Stimulated activated CD8-positive, alpha-beta memory T cell treated with anti-CD3 and anti-CD28 coated beads, Interleukin-12 subunit alpha, Interleukin-12 subunit beta, amount 100 ng/mL, for 24 hours (primary cell): ENCODE results near the gene CCDC51.

Source experiments
- DNase-seq: peaks from one replicate; pipeline ENCODE4 v3.0.0-alpha.2; 2020; ENCODE audit errors: extremely low read depth

The CCDC51 gene

DNA sequence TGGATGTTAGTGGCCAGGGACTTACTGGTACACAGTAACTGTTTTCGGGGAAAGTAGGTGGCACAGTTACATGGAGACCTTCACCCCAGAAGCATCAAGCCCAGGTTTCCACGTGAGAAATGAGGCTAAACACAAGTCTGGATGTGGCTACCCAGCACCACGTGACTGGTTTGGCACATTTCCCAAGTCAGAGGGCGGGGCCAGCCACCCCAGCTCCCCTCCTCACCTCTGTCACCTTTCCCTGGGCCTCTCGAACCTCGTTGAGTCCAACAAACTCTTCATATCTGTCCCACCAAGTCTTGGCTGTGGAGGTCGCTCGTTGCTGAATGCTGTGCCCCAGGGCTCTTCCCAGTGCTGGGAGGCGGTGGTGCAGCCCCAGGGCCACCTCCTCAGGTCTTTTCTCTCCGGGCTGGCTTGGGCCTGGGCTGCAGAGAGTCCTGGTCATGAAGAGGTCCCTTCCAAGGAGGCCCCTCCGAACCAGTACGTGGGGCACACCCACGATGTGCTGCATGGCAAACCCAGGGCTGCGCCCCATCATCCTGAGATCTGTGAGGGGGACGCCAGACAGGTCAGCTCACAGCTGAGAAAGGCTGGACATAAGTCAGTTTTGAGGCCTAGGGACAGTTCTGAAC, 5.2 kb downstream of the CCDC51 start:
- no peak for DNase-seq

DNA sequence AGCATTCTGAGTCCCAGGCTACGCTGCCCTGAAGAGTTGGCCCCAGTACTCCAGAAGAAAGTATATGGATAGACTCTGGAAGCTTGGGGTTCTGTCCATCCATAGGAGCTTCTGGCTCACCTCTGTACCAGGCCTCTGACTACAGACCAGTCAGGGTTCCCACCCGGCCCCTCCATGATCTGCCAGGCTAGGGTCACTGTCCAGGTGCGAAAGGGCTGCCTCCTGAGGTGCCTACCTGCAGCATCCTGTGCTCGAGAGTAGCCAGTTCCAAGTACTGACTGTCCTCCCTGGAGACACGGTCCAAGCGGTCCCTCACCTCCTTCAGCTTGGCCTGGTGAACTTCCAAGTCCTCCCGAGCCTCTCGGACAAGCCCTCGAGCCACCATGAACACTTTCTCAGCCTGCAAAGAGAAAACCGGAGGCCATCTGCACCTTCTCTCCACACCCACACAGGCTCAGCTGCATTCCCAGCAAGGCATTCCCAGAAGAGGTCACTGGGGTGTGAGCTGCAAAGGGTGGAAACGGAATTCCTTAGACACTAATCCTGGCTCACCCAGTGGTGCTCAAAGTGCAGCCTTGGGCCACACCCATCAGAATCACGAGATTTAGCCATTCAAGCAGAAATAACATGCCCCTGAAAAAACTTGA, 6.3 kb downstream of the CCDC51 start:
- no peak for DNase-seq

DNA sequence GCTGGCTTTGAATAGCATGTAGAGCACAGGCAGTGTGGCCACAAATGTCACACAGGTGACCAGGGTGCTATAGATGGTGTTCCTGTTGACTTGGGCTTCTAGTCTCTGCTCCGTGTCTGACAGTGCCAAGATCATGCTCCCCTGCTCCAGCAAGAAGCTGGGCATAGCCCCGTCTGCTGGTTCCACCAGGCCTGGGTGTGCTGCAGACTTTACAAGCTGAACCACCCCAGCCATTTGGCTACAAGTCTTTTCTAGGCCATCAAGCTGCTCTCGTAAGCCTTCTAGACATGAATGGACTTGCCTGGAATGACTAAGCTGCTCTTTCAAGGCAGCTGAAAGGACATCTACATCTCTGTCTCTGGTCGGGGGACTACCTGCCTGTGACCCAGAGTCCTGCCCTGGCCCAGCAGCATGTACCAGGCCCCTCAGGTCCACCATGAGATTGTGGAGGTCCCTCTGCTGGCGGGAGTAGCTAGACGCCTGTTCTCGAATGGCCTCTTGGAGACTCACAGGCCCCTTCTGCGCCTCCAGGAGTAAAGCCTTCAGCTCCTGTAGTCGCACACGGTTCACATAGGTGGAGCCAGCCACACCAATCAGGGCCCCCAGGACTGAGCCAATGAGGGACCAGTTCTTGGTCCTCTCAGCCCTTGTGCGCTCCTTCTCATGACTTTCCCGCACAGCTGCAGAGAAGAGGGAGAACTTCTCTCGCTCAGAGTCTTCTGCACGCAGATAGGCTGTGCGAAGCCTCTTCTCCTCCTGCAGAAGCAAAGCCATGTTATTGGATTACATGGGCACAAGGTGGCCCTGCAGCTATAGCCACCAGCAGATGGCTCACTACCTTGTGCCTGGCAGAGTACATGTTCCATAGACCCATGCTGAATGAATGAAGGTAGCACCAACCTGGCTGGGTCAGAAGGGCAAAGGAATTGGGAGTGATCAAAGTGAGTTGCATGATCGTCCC, 7.2 kb downstream of the CCDC51 start:
- no peak for DNase-seq

DNA sequence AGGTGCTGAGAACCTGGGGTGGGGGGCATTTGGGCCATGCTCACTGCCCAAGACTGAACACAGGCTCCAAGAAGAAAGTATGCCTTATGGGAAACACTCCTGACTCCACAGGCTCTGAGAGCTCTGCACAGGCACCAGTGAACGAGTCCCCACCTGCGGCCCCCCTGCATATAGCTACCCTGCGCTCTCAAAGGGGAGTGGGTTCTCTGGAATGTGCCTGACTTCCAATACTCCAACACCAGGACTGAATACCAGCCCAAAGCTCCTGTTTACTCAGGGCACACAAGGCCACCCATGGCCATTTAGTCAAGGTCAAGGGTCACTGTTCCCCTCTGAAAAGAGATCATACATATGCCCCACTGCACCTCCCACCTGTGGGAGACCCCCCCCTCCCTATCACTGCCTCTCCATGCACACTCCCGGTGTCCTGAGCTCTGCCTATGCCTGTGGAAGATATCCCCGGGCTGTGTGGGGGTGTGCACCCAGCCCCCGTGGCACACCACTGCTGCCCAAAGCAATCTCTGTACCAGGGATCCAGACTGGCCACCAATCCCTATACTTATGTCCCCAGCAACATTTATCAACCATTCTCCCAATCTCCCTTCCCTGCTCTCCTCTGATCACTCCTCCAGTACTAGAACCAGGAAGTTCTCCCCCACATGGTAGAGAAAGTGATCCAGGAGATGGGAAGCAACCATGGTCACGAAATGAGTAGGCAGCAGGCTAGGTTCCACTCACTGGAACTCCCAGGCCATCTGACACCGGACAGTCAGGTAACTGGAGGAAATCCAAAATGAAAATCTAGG, 8.5 kb downstream of the CCDC51 start:
- DNase-seq, result no peak

DNA sequence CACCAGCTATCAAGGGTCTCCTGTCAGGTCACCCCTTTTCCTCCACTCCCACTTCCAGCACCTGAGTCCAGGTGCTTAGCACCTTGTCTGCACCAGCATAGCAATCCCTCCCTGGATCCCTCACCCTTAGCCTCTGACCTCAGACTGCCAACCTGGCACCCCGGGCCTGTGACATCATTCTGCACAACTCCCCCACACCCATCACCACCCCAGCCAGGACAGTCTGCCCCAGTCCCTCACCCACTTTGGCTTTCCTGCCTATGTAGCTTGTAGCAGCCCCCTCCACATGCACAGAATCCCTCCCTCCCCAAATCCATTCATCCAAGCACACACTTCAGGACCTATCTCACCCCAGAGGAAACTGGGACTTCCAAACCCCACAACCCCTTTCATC, 9.2 kb downstream of the CCDC51 start:
- no peak for DNase-seq

DNA sequence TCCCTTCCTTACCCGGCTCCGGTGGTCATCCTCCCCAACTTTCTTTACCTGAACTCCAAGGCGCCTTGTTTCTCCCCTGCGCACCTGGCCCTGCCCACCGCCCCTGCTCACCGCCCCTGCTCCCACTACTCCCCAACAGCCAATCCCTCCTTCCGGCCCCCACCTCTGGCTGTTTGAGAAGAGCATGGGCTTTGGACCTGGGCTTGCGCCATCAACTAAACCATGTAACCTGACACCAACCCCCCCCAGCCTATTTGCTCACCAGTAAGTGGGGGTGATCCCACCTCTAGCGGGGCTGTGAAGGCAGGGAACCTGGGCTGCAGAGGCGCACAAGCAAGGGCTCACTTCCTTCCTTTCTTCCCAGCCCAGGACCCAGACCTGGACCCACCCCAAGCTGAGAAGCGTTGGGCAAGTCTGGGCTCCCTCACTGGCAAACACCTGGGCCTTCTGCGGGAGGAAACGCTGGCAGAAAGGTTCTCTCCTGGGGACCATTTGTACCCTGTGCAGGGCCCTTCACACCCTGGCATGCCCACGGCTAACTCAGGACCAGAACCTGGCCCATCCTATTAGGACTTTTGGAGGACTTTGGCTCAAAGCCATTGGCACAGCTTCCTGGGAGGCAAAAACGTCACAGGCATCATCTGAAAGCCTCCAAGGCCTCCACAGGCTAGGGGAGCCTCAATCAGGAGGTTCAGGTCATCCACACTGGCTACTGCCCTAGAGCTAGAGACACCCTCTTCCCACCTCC, 9.8 kb downstream of the CCDC51 start, which contains the start of gene PLXNB1:
Gene PLXNB1 (minus strand): TSS at position 127 of the 748 bp plus-strand sequence. CDS start 5,475 bp downstream, outside the sequence.
- DNase-seq, result no peak

DNA sequence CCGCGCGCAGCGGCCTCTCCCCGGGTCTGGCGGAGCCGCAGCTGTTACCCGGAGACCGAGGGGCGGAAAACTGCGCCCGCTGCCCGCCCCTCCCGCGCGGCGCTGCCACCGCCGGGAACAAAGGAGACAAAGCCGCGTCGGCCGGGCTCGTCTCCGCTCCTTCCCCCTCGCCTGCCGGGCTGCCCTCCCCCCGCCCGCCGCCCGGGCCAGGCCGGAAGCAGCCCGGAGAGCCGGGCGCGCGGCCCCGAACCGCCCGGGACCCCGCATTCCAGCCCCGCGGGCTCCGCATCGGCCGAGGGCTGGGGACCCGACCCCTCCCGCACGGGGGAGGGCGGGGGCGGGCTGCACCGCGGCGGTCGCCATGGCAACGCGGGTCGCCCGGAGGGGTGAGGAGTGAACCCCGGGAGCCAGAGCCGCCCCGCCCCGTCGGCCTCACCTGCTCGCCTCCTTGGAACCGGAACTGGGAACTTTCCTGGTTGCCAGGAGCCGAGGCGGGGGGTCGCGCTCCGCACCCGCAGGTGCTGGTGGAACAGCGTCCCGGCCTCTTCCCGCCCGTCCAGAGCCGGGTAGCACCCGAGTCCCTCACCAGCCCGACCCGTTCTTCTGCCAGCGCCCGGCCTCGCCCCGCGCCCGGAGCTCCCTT, 10.5 kb downstream of the CCDC51 start:
- no peak for DNase-seq

DNA sequence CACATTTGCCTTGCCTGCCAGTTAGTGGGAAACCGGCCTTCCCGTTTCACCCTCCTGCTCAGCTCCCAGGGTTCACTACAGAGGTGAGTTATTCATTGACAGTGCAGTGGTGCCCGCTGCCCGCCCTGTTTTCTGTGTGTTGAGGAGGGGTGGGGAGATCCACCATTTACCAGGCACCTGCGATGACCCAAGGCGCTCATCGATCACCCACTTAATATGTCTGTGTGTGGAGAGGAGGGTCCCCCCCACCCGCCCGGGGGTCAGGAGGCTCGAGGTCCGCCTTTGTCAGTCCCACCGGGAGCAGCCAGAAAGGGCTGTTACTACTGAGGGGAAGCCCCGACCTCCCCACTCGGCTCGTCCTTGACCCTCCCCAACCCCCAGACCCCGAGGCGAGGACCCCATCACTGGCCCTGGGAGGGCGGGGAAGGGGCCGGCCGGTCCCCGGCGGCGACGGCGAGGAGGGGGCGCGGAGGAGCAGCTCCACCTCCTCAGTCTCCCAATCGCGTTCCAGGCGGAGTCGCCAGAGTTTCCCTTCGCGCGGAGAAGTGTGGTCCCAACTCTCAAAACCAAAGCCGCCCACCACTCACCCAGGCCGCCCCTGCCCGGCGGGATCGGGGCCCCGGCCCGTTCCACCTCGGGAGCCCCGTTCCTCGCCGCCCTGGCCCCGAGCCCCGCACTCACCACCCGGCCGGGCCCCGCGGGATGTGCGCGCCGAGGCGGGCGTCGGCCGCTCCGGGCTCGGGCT, 11.2 kb downstream of the CCDC51 start:
- no peak for DNase-seq

DNA sequence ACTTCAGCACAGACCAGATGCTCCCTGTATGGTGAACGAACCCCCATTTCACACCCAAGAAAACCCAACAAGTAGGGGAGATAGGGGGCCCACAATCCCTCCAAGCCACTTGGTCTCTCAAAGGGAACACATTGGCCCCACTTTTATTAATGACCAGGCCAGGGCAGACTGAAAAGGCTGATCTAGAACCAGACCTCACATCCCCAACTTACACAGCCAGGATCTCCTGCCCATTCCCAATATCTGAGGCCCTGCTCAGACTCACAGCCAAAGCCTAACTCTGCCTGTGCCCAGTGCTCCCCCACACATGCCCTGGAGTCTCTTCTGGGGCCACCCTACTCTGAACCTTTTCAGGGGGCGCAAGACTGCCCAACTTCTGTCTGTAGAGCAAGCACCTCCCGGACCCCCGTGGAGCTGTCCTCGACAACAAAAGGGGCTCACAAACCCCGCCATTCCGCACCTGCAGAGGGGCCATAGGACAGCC, 11.8 kb downstream of the CCDC51 start:
- DNase-seq, result no peak

DNA sequence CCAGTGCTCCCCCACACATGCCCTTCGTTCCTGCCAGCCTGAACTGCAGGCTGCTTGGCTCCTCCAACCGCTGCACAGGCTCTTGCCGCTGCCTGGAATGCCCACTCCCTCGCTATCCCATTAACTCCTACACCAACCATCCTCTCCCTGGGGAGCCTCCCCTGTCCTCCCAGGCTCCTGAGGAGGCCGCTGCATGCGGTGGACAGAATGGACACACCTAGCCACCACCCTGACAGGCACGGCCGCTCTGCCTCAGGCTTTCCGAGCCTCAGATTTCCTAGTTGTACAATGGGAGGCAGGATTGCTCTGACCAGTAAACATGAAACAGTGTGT, 12.3 kb downstream of the CCDC51 start:
- DNase-seq, result no peak

DNA sequence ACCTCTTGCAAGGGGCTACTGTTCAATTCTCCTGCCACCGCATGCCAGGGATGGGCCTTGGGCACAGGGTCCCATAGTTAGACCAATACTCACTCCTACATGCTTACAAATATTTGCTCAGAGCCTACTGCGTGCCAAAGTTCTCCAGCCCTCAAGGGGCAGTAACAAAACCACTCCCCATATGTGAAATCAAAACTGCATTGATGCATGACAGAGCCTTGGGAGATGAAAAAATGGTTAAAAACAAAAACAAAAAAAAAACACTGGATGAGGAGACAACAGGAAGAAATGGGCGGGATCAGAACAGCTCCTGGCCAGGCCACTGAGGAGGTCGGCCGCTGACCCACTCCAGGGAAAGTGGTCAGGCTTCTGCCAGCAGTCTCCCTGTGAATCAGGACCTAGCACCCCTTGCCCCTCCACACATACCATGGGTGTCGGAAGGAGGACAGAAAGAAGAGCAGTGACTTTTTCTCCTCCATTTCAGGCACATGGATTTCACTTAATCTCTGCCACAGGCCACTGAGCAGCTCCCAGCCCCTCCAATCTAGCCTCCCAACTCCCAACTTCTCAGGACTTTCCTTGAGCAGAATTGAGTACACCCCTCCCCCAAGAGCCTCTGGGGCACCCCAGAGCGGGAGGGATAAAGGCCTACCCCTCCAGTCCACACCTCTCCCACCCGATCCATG, 12.8 kb downstream of the CCDC51 start:
- DNase-seq, result no peak

DNA sequence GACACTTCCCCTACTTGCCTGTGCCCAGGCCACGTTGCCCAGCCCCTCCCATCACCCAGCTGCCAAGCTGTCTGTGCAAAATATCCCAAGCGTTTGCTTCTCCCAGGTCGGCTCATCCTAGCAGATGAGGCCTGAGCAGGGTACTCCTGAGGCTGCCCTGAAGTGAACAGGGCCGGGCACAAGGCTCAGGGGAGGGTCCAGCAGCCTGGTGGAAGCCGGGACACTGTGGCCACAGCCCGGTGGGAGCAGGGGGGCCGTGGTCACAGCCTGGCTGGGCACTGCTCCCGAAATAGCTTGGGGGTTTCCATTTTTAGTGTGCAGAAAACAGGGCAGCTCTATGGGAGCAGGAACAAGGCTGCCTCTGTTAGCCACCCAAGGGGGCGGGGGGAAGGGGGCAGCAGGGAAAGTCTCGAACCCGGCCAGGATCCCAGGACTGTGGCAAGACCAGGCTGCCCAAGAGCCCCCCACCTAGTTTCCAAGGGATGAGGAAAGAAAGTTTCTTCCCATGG, 13.5 kb downstream of the CCDC51 start:
- DNase-seq, result no peak

DNA sequence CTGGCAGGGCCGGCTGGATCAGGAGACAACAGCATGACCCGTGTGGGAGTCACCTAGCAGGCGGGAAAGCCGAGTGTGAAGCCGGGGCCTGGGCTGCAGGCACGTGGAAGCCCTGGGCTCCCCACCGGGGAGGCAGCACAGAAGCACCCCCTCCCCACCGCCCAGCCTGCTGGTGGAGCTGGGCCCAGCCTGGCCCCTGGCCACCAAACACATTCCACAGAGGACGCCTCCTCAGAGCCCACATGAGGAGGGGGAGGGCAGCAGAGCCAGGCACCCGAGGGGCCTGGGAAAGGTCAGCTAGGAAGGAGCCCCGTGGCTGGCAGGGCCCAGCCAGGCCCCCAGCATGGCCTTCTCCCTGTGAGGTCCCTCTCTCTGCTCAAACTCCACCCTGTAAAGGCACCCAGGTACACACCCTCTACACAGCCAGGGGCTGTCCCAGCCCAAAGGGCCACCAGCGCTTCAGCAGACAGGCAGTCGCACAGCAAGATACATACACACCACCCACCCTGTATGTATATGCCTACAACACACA, 14.6 kb downstream of the CCDC51 start:
- DNase-seq, result no peak

DNA sequence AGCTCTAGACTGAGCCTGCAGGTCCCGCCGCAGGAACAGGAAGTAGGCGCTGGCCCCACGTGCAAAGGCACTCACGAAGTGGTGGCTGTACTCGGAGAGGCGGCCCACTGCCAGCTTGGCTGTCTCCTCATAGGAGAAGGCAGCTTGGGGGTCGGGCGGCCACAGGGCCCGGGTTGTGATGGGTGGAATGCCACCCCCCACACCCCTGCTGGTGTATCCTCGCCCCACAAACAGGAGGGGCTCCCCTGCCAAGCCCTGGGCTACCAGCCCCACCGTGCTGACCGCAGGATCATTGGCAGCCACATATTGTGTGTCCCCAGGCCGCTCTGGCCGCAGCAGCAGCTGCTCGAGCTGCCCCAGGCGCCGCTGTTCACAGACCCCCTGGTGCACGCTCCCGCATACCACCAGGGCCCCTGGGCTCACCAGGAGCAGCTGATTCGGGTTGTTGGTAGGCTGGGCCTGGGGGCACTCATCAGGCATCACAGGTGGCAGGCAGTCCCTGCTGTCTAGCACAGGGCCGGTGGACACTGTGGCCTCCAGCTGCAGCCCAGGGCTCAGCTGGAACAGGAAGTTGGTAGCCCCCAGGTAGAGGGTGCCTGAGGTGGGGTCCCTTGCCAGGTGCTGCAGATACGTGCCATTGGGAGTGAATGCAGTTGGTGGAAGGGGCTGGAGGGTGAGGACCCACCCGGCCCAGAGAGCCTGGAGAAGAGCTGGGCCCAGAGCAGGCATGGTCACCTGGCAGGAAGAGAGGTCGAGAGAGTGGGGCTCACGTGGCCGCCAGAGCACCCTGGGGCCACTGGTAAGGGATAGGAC, 15.8 kb downstream of the CCDC51 start:
- no peak for DNase-seq

DNA sequence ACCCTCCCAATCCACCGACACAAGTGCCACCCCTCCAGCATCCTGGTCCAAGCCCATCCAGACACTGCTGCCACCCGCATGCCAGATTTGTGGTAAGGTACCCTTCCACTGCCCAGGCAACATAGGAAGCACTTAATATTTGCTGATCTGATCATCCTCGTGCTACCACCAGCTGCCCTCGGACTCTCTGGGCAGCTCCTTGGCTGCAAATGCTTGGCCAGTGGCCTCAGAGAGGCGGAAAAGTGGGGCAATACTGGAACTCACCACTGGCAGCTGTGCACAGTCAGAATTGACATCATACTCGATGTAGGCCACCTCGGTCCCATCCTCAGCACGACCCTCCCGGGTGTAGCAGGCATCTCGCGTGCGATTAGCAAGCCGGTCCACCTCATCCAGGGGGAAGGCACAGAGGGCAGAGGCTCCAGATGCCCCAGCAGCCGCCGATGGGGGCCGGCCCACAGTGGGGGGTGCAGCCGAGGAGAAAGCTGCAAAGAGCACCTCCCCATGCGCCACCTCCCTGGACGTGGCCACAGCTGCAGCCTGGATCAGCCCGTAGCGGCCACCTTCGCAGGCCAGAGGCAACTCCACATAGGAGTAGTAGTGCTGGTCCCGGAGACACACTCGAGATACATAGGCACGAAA, 16.6 kb downstream of the CCDC51 start:
- no peak for DNase-seq

DNA sequence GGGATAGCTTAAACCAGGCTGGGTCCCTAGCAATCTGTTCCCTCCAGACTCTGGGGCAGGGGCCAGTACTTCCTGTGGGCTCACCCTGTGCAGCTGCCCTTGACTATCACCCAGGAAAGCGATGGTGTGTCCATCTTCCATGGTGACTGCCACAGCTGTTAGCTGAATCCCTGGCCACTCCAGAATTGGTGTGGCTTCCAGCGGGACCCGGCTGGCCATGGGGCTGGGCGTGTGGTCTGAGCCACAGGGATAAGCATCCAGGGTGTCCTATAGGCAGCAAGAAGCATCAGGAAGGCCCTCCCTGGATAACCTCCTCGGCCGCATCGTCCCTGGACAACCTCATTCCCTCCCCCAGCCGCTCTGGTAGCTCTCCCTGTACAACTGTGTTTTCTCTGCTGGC, 17.2 kb downstream of the CCDC51 start:
- no peak for DNase-seq

DNA sequence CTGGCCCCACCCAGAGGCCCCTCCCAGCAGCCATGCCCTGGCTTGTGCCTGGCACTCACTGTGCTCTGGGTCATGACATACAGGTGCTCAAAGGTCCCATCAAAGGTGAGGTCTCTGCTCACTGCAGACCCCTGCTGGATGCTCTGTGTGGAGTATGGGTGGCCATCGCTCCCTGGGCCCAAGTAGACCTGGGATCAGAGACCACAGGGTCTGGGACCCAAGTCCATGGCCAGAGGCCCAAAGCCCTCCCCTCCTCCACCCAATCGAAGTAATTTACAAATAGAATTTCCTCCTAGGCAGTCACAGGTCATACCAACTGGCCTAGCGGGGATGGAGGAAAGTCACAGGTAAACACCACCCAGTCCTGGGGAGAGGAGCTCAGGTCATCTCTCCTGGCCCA, 17.6 kb downstream of the CCDC51 start:
- no peak for DNase-seq
